Kidney epithelial cell (primary cell): ENCODE results near the gene STAC. TPM values are rescaled to one million over a fixed set of nuclear protein-coding genes. Genes with fewer than 3 reads are reported as not detected.

Experiments used
- DNase-seq: peaks from one replicate; pipeline ENCODE4 v3.0.0-alpha.2; 2010; ENCODE audit warnings: low read depth
- H3K27me3 ChIP-seq: 2 replicates; pipeline ENCODE4 v1.6.0; 2011; ENCODE audit warnings: low read length; ENCODE audit not compliant: control insufficient read depth, insufficient read depth
- H3K36me3 ChIP-seq: 2 replicates; pipeline ENCODE4 v1.5.1; 2011; ENCODE audit warnings: low read length; ENCODE audit not compliant: control insufficient read depth, insufficient read depth
- H3K4me3 ChIP-seq: 2 replicates; pipeline ENCODE4 v1.5.1; 2011; ENCODE audit warnings: low read depth, mild to moderate bottlenecking, control low read depth, low read length
- CTCF ChIP-seq: IDR thresholded peaks from 2 replicates; pipeline ENCODE4 v1.5.1; 2011; ENCODE audit warnings: mild to moderate bottlenecking, moderate library complexity, low read length, control low read depth, inconsistent platforms; ENCODE audit not compliant: insufficient read depth, poor library complexity, severe bottlenecking
- total RNA-seq: library from RNA; depleted of rRNA; stranded (reverse); fragments of >200 nt; gene quantifications from 2 replicates; pipeline ENCODE4 v1.2.3, GENCODE V29; 2015

STAC gene
- total RNA-seq, 1 donor from 2014 or later = 15.3 TPM

GRCh38 chr3:36365829-36366228 lies 14.5 kb upstream of the STAC start:
- Histone ChIP-seq H3K36me3 (no peaks in the 10 kb centered on the region), H3K27me3 (no peaks in the 10 kb centered on the region), H3K4me3 (no peak overlapping the region)
- no peak for DNase-seq
- TF ChIP-seq CTCF = no peak

- DNase-seq = no peak
- Histone ChIP-seq H3K36me3 (no peaks in the 10 kb centered on the region), H3K4me3 (no peak overlapping the region), H3K27me3 (no peaks in the 10 kb centered on the region)
- no peak for TF ChIP-seq CTCF
Measured at GRCh38 chr3:36366308-36366707, 14.0 kb upstream of the STAC start.

- no peaks in the 10 kb centered on the region for H3K36me3 ChIP-seq
- TF ChIP-seq CTCF = no peak
- no peak overlapping the region for H3K4me3 ChIP-seq
- H3K27me3 ChIP-seq = no peaks in the 10 kb centered on the region
- no peak for DNase-seq
Measured at GRCh38 chr3:36367912-36368573, 12.3 kb upstream of the STAC start.

- peak; percentile 31 for DNase-seq
Measured at GRCh38 chr3:36372534-36372935, 7.8 kb upstream of the STAC start.

GRCh38 chr3:36373084-36373483 lies 7.2 kb upstream of the STAC start:
- Histone ChIP-seq H3K4me3 (no peak overlapping the region), H3K27me3 (no peaks in the 10 kb centered on the region), H3K36me3 (no peaks in the 10 kb centered on the region)
- peak; percentile 49 for DNase-seq
- TF ChIP-seq CTCF = no peak

More at GRCh38 chr3:36372534-36372935, 7.8 kb upstream of the STAC start:
- Histone ChIP-seq H3K36me3 (no peaks in the 10 kb centered on the region), H3K27me3 (no peaks in the 10 kb centered on the region), H3K4me3 (no peak overlapping the region)
- no peak for TF ChIP-seq CTCF

GRCh38 chr3:36373666-36374065 lies 6.6 kb upstream of the STAC start:
- Histone ChIP-seq H3K27me3 (no peaks in the 10 kb centered on the region), H3K36me3 (no peaks in the 10 kb centered on the region), H3K4me3 (no peak overlapping the region)
- TF ChIP-seq CTCF = no peak
- DNase-seq = no peak
